NCI-H1930 (cell line): ENCODE data around the gene PRDM1.
A peak's percentile ranks its signal among the peaks of the same experiment; 100 is the strongest.

Source experiments
- DNase-seq, 2 experiments: peaks; one replicate each; lab custom pipeline; 2025; lab: John Stamatoyannopoulos, UW

The PRDM1 gene

DNA sequence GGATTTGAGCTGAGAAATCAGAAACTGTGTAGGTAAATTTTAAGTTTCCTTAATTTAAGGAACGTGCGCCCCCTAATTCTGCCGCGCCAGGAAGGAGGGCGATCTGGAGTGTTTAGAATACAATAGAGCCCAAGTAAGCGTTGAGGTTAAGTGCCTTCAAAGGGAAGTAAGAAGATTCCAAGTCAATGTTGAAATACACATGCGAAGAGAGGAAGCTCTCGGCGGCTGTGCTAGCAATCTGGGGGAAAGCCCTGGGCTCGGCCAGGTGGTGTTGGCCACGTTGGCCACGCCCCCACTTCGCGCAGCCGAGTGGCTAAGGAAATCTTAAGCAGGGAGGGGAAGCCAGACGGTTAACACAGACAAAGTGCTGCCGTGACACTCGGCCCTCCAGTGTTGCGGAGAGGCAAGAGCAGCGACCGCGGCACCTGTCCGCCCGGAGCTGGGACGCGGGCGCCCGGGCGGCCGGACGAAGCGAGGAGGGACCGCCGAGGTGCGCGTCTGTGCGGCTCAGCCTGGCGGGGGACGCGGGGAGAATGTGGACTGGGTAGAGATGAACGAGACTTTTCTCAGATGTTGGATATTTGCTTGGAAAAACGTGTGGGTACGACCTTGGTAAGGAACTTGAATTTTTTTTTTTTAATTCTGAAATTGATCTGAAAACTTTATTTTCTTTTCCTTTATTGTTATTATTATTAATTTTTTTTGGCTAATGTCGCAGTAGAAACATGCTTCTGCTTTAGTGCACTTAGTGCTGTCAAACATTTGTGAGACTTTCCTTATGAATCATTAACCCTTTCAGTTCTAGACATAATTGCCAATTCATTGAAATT lies at the start of gene PRDM1:
Gene PRDM1 (plus strand): TSS at position 353 of the 830 bp plus-strand sequence. CDS start 218 bp downstream, at position 571.
- DNase-seq = peak; percentile 38 to 64

DNA sequence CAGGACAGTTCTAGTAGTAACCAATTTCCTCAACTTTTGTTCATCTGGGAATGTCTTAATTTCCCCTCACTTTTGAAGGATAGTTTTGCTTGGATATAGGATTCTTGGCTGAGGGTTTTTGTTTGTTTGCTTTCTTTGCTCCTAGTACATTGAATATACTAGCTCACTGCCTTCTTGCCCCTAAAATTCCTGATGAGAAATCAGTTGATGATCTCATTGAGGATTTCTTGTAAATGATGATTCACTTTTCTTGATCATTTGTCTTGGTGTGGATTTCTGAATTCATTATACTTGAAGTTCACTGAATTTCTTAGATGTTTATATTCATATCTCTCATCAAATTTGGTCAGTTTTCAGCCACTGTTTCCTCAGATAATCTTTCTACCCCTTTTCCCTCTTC lies 49.1 kb upstream of the PRDM1 start:
- no peak for DNase-seq

DNA sequence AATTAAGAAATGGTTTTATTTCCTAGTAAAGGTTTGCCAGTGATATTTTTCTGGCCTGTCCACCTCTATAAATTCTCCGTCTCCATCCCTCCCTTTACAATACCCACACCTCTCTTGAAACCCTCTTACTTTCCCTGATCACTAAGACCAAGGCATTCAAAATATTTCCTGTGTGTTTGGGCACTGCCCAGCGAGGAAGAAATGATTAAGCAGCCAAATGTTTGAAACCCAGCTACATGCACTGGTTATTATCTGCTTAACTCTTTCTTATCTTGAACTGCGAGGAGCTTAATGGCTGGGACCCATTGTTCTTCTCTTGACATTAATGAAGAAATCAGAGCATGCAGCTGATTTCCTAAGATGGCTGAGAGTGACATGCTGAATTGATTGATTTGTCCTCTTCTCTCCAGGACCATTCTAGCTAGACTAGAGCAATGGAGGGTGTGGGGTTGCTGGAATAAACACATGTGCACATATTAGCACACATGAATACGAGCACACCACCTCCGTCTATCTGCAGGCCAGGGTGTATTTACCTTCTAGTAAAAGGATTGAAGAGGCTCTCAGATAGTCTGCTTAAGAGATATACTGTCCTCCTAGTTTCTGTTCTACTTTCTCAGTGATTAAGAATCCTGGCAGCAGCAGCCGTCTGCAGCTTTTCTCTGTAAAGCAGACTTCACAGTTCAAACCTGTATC lies 46.1 kb upstream of the PRDM1 start:
- DNase-seq = no peak

DNA sequence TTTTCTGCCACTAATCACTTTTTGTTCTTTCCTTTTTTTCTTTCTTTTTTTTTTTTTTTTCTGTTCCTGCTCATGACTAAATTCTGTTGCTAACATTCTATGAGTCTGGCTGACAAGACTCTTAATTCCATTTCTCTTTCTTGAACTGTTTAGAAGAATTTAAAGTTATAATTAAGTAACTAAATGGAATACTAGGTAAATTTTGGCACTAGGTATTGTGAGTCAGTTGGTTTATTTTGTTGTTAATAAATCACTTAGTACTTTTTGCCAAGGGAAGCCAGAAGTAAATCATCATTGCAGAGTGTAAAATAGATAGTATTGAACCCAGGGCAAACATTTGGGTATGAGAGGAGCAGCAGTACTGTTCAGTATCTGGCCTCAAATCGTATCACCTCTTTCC lies 42.0 kb upstream of the PRDM1 start:
- no peak for DNase-seq

DNA sequence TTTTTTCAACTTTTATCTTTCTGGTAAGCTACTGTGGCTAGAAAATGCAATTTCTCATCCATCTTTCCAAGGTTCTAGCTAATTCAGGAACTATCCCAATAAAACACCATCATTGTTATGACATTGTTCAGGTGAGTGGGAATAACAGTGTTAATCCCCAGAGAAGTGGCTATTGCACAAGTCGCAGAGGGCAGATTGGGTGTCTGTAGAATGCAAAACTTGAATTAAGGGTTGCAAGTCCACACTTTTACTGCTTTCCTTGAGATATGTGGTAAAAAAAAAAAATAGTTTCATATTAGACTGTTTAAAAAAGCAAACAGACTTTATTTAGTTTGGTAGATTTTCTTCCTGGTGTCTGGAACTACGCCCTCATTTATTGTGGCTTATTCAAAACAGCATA lies 41.1 kb upstream of the PRDM1 start:
- no peak for DNase-seq

DNA sequence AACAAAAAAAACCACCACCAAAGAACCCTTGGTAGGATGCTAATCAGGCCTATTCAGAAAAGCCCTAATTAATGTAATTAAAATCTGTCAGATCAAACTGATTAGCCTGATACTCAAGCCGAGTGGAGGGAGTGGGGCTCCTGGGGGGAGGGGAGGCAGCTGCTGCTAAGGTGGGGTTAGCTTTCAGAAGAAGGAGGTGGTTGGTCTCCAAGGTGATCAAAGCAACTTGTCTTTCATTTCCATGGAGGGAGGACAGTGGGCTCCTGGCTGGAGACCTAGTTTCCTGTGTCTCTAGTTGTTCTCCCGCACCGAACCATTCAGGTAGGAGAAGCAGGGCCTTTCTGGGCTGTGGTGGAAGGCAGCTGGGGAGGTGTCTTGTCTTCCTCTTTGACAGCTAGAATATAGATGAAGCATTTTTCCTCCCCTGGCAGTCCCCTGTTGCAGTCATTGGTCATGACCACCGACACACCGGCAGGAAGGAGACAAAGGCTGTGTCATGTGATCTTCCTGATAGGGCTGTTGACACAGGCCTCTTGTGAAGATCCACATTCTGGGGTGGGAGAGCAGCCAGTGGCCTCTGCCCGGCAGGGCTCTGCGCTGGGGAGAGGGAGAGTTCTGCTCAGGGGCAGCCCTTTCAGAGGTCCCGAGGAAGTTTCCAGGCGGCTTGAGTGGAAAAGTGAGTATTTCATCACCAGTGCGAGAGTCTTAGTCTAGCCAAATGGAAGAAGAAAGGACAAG lies 39.9 kb upstream of the PRDM1 start:
- no peak for DNase-seq

DNA sequence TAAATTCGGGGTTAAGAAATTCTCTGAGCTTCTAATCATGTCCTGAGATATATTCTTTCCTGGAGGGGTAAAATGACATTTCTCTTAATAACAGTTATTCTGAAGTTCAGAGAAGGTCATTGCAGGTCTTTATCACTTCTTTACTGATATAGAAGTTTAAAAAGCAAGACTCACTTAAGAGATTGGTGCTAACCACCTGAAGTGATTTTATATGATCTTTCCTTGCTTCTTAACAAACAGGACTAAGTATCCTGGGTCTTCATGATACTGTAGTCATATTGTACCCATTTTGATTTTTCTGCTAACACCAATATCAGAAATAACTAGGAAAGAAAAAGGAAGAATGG lies 39.3 kb upstream of the PRDM1 start:
- DNase-seq = no peak

DNA sequence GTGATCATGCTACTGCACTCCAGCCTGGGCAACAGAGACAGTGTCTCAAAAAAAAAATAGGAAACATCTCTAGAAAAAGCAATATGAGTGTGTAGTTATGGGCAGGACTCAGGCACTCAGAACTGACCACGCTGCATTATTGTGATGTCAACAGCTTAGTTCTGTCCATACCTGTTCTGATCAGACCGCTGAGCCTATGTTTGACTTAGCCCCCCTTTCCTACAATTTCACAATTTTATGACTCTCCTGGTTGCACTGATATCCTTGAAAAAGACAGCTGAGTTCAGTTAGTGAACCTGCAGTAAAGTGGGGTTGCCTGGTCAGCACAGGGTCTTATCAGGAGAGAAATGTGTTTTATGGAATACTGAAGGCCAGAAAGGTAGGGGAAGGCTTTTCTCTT lies 37.8 kb upstream of the PRDM1 start:
- DNase-seq = no peak

DNA sequence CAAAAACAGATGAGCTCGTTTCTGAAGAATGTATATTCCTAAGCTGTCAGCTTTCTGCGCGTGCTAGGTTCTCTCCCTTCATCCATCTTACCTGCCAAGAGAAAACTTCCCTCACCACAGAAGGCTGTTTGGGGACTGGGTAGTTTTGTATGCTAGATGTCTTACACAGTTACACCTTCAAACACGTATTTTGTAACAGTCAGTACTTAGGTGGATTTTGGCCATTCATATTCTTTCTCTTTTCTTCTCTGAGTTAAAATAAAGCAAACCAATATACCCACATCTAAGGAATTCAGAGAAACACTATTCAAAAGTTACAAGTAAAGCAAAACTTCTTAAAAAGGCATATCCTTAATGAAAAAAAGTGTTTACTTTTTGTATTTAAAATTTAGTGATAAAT lies 35.6 kb upstream of the PRDM1 start:
- DNase-seq = no peak

DNA sequence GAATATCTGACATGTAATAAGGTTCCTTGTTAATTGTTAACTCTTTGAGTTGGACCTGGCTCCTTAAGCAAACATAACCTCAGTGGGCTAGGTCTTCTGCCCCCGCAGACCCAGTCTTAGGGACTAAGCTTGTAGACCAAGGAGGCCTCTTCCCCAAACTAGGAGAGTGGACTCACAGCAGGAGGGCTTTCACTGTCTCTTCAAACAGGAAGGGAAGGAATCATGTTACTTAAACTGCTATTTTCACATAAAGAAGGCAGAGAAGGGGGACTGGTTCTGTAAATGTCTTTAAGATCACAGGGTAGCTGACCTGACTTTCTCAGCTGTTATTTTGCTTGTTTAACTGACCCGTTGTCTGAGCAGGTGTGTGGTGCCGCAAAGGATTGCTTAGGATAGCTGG lies 34.9 kb upstream of the PRDM1 start:
- no peak for DNase-seq

DNA sequence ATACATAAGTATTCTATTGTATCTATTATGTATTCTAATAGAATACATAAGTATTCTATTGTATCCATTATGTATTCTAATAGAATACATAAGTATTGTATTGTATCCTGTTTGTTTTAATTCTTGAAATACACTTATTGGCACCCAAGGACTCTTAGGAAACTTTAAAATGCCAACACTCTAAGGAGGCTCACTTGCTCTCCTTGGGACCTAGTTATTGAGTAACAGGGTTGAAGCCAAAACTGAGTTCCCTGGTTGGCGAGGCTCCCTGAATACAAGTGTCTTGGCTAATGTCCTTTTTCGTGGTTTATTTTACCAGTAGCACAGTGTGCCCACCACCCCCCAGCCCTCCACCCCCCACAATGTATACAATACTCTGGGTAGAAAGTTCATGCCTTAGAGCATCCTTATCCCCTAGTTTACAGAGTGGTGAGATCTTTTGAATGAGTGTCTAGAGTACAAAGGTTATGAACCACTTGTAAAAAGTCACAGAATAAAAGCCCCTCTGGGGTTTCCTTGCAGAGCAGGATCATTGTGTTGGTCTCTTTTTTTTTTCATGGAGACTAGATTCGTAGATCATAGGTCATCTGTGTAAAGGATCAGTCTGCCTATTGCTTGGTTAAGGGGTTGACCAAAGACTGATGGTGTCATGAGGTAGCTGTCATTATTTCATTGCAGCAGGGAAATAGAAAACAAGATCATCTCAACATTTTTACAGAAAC lies 32.5 kb upstream of the PRDM1 start:
- no peak for DNase-seq

DNA sequence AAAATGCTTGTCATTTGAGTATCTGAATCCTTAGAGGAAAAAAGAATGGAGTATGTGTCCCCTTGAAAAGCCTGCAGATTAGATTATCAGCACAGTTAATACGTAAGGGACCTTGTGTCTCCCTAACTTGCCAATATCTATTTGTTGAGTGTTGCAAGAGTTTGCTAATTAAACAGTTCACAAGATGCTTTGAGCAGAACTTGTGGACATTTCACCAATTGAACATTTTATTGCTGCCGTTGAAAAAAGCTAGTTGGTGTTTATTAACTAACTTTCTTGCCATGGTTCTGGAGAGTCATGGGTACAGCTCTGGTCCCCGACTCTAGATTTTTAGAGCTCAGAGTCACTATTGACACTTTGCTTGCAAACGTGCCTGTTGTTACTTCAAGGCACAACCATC lies 30.6 kb upstream of the PRDM1 start:
- no peak for DNase-seq

DNA sequence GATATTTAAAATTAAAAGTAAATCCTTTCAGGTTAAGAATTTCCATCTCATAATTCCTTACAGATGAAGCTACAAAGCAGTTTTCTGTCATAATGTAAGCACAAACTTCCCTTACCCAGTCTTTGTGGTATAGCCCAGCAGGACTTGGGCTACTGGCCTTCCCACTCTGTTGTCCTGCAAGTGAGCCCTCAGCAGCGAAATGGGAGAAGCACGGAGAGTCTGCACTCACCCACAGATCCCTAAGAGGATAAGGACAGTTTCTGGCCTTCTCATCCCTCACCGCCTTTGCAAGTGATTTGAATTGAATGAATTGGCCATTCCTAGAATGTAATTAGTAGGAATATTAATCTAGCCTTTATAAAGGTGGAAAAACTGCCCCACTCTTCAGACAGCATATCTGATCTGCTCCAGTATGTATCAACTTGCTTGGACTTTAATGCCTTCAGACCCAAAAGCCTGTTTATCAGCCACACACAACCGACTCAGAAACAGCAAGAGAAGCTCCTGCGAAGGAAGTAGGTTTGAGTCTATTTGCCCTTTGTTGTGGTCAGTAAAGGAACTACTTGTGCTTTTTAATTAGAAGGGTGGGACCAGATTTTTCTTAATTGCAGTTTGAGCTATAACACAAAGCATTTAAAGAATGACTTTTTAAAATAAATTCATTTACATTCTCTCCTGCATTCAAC lies 29.9 kb upstream of the PRDM1 start:
- DNase-seq = no peak

DNA sequence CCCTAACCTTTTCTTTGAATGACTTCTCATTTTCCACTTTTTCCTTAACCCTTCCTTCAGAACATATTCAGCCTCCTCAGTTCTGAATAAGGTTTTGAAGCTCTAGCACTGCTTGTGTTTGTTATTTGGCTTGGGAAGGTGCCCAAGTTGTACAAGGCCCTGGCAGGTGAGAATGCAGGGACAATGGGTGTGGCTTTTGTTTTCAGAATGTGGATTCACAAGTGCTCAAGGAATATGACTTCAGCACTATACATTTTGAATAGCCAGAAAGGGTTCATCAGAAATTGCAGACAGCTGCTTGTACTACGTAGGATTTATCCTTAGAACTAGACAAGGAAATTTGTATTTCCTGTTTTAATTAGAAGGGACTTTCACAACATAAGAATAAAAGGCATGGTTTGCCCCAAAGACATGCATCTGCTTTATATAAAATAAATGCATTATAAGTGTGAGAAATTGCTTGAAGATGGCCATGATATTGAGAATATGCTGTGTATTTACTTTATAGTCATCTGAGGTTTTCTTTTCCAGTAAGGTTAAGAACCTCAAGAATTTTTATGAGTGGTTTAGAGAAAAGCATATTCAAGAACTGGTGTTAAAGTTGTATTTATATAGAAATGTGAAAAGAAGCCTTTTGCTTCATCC lies 29.3 kb upstream of the PRDM1 start:
- no peak for DNase-seq

DNA sequence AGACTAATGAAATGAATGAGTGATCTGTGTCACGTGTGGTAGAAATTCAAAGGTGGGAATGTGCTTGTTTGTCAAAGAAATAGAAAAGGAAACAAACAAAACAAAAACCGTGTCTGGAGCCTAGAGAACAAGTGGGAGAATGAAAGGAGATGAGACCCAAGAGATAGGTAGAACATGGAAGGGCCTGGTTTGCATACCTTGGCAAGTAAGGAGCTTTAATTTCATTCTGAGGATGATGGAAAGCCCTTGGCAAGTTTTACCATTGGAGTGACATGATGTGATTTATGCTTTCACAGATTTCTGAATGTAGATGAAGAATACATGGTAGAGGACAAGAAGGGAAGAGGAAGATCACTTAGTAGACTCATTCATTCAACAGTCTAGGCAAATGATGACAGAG lies 26.8 kb upstream of the PRDM1 start:
- no peak for DNase-seq

DNA sequence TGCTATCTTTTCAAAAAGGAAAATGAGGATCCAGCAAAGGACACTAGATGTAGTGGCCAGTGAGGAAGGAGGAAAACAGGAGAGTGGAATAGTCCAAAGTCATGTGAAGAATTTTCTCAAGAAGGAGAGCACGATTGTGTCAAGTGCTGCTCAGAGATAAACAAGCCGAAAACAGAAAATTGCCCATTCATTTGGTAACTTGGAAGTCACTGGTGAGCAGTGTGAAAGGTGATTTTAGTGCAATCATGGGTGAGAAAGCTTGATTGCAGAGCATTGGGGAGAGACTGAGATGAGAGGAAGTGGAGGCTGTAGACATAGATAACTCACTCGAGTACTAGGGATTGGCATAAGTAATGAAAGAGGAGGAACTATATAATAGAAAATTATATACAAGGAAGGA lies 26.0 kb upstream of the PRDM1 start:
- DNase-seq = no peak

DNA sequence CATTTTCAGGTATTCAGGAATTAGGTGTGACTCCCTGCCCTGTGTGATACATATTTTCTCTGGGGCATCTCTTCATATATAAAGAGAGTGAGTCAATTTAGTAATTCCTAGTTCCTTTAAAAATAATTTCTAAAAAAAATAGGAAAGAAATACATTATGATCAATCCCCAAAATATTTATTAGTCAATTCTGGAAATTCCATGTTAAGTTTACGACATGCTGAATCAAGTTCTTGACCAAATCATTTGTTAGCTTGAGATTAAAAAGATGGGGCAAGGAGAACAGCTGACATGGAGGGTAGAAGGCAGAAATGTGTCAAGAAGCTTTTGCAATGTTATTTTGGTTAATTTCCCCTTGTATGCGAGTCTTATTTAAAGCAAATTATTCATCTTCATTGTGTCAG lies 22.7 kb upstream of the PRDM1 start:
- no peak for DNase-seq

DNA sequence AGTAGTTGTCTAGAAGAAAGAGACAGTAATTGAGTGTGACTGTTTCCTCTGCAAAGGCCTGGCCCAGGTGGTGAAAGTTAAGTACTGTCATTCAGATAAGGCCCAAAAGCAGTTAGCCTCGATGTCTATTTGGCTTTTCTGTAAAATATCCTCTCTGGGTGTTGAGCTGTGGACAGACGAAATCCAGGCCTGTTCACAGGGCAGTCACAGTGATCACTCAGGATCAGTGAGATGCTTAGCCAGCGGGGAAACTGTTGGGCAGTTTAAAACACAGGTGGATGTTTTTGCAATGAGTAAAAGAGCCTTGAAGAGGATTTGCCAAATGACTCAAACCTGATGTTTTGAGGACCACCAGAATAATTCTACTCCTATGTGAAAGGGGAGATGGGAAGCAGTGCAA lies 22.0 kb upstream of the PRDM1 start:
- no peak for DNase-seq

DNA sequence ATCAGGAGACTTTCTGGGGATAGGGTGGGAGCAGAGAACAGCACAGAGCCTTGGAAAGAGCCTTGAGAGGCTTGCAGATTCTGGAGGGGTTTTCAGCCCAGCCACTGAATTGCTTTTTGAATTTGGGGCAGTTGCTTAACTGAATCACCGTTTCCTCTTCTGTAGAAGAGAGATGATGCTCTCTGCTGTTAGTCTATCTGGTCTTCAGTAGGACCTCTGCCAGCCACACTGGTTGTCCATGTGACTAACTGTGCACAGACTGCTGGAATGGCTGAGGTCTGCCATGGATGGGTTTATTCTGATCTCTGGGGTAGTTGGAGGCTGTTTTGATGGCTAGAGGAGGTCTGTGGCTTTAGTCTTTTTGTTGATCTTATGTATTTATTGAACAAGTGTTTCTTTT lies 21.4 kb upstream of the PRDM1 start:
- no peak for DNase-seq

DNA sequence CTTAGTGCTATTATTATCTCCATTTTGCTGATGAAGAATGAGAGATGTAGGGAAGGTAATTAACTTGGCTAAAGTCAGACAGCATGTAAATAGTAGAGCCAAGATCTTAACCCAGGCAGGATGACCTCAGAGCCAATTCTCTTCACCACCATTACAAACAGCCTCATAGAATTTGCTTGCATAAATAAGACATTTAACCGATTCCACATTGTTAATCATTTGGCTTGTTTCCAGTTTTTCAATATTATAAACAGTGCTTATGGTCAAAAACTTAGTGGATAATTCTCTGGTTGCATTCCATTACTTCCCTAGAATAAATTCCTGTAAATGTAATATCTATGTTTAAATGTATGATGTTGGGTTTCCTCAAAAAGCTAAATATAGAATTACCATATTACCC lies 19.1 kb upstream of the PRDM1 start:
- no peak for DNase-seq

DNA sequence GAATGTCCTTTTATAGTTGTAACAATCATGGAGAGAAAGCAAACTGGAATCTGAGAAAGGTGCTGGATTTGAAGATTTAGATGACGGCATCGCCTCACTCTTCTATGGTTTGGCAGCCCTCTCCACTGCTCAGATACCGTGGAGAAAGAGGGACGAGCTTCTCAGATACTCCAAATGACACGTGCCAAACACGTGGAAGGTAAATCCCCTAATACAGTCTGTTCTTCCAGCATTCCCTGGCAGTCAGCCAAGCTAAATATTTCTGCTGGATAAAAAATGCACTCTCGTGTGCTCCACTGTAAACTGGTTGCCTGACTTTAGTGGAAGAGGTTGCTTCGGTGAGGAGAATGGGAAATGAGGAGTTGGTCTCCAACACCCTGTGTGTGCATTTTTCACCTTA lies 16.7 kb upstream of the PRDM1 start:
- DNase-seq = no peak
